Measurements from ENCODE around the gene APOD.

The APOD gene

GRCh38 chr3:195524171-195524896, 59.4 kb downstream of the APOD start:
- no peak for DNase-seq (ENCODE audit: low read depth)

- DNase-seq (ENCODE audit: low read depth): peak; percentile 50
Observed at GRCh38 chr3:195522254-195523023, 61.3 kb downstream of the APOD start.
